ENCODE data around the gene IFNA21. TPM values are rescaled to one million over a fixed set of nuclear protein-coding genes. Genes with fewer than 3 reads are reported as not detected.

The IFNA21 gene
- total RNA-seq, 3 donors from 2014 or later, result not detected

GRCh38 chr9:21121595-21122251 is 44.7 kb downstream of the IFNA21 start:
- H3K4me3 ChIP-seq, result no peak overlapping the region
- H3K27me3 ChIP-seq, result no peaks in the 10 kb centered on the region
- intact Hi-C loops (cut with DNase I; ENCODE audit: low total_unique reads), result no loop called here
- no peaks in the 10 kb centered on the region for H3K4me1 ChIP-seq
- no peaks in the 10 kb centered on the region for H3K36me3 ChIP-seq
- no peak overlapping the region for H3K27ac ChIP-seq
- TF ChIP-seq POLR2AphosphoS5 (IDR thresholded peaks at IDR 0.05) (no peak), CTCF (IDR thresholded peaks at IDR 0.05) (no peak), POLR2A (IDR thresholded peaks at IDR 0.05) (no peak)
- H3K9me3 ChIP-seq, result no peaks in the 10 kb centered on the region
- no peak for DNase-seq (ENCODE audit: low spot score in 2 of 2)

GRCh38 chr9:21121079-21121478 is 45.4 kb downstream of the IFNA21 start:
- H3K4me1 ChIP-seq, result no peaks in the 10 kb centered on the region
- H3K36me3 ChIP-seq, result no peaks in the 10 kb centered on the region
- no peak overlapping the region for H3K4me3 ChIP-seq
- intact Hi-C loops (cut with DNase I; ENCODE audit: low total_unique reads), result no loop called here
- H3K9me3 ChIP-seq, result no peaks in the 10 kb centered on the region
- no peaks in the 10 kb centered on the region for H3K27me3 ChIP-seq
- DNase-seq (ENCODE audit: low spot score in 2 of 2), result no peak
- H3K27ac ChIP-seq, result no peak overlapping the region
- TF ChIP-seq POLR2AphosphoS5 (IDR thresholded peaks at IDR 0.05), result no peak
- no peak for TF ChIP-seq CTCF (IDR thresholded peaks at IDR 0.05)
- no peak for TF ChIP-seq POLR2A (IDR thresholded peaks at IDR 0.05)

GRCh38 chr9:21119093-21119770 is 47.2 kb downstream of the IFNA21 start:
- Histone ChIP-seq H3K27ac (no peak overlapping the region), H3K9me3 (no peaks in the 10 kb centered on the region), H3K4me3 (no peak overlapping the region), H3K27me3 (no peaks in the 10 kb centered on the region), H3K36me3 (no peaks in the 10 kb centered on the region), H3K4me1 (no peaks in the 10 kb centered on the region)
- no peak for DNase-seq (ENCODE audit: low spot score in 2 of 2)
- intact Hi-C loops (cut with DNase I; ENCODE audit: low total_unique reads), result no loop called here
- TF ChIP-seq POLR2A (IDR thresholded peaks at IDR 0.05), result no peak
- TF ChIP-seq CTCF (IDR thresholded peaks at IDR 0.05), result no peak

Other genes starting within 250 kb of the IFNA21 start
- gene HACD4, start 135.0 kb downstream of the IFNA21 start, total RNA-seq, result 1 to 10 TPM; 3.3 to 5.1 (median 4.0) TPM
- gene IFNB1, start 88.7 kb downstream of the IFNA21 start, total RNA-seq, result not detected
- not detected for gene IFNW1, start 24.8 kb downstream of the IFNA21 start, total RNA-seq
- gene IFNA4, start 20.9 kb upstream of the IFNA21 start, total RNA-seq, result not detected
- gene IFNA7, start 35.5 kb upstream of the IFNA21 start, total RNA-seq, result not detected
- not detected for gene IFNA10, start 40.5 kb upstream of the IFNA21 start, total RNA-seq
- not detected for gene IFNA16, start 50.7 kb upstream of the IFNA21 start, total RNA-seq
- gene IFNA17, start 61.6 kb upstream of the IFNA21 start, total RNA-seq, result not detected
- not detected for gene IFNA14, start 73.3 kb upstream of the IFNA21 start, total RNA-seq
- gene IFNA5, start 138.7 kb upstream of the IFNA21 start, total RNA-seq, result under 1 TPM in 1 of 3 donors, not detected in 2; 0.32 TPM
- 10 to 100 TPM; 18.4 to 34.7 (median 25.9) TPM for gene KLHL9, start 168.7 kb upstream of the IFNA21 start, total RNA-seq
- not detected for gene IFNA6, start 184.2 kb upstream of the IFNA21 start, total RNA-seq
- gene IFNA13, start 201.4 kb upstream of the IFNA21 start, total RNA-seq, result not detected
- gene IFNA2, start 218.7 kb upstream of the IFNA21 start, total RNA-seq, result not detected
- not detected for gene IFNA8, start 242.5 kb upstream of the IFNA21 start, total RNA-seq